COLO668 (cell line): ENCODE results near the gene P2RX1.
A peak's percentile ranks its signal among the peaks of the same experiment; 100 is the strongest.

Experiments
- DNase-seq: peaks from one replicate; lab custom pipeline; 2025; ENCODE audit not compliant: unreplicated experiment; lab: John Stamatoyannopoulos, UW

The P2RX1 gene

DNA sequence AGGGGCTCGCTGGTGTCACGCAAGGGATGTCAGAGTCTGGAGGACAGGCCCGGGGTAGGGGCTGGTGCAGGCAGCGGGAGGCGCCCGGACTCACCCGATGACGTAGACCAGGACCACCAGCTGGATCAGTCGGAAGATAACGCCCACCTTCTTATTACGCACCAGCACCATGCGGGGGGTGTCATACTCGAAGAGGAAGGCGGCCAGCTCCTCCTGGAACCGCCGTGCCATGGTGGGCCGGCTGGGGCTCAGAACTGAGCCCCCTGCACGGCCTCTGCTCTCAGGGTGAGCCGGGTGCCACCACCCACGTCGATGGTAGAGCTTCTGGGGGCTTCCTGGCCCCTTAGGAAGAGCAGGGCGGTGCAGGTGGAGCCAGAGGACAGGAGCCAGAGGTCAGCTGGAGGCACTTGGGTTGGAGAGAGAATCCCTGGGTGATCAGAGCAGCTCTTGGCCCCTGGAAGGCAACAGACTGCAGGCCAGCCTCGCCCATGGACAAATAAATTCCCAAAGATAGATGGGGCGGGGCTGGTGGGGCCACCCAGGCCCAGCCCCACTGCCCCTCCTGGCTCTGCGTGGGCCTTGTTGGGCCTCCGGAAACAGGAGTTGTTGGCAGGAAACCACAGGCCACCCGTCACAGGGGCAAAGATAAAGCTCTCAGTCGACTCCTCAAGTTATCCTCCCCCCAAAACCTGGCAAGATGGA is at the start of gene P2RX1:
Gene P2RX1 (minus strand): TSS at position 471 of the 702 bp plus-strand sequence. CDS start 240 bp downstream, at position 231.
- DNase-seq: no peak

DNA sequence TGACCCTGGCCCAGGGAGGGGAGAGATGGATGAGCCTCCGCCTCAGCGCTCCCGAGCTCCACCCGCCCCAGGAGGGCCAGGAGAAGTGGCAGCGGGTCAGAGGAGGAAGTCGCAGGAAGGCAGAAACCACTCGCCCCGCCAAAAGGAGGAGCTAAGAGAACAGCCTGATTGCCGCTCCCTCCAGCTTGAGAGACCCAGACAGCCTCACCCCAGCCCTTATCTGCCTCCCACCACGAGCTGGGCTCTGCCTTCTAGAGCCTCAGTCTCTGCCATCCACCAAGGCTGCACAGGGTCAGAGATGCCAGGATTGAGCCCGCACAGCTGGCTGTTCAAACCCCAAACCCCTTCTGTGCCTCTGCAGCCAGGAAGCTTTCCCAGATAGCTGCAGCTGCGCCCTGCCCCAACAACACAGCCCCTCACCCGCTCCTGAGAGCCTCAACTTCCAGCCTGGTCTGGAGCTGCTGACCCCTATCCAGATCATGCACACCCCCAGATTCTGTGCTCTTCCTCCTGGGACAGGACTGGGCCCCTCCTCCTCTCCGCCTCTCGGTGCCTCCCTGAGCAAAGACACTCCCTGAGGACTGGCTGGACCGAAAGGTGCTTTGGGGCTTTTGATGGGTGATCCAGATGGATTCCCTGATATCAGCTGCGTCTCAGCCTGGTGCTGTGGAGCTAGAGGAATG is 49.0 kb upstream of the P2RX1 start:
- peak; percentile 71 for DNase-seq

DNA sequence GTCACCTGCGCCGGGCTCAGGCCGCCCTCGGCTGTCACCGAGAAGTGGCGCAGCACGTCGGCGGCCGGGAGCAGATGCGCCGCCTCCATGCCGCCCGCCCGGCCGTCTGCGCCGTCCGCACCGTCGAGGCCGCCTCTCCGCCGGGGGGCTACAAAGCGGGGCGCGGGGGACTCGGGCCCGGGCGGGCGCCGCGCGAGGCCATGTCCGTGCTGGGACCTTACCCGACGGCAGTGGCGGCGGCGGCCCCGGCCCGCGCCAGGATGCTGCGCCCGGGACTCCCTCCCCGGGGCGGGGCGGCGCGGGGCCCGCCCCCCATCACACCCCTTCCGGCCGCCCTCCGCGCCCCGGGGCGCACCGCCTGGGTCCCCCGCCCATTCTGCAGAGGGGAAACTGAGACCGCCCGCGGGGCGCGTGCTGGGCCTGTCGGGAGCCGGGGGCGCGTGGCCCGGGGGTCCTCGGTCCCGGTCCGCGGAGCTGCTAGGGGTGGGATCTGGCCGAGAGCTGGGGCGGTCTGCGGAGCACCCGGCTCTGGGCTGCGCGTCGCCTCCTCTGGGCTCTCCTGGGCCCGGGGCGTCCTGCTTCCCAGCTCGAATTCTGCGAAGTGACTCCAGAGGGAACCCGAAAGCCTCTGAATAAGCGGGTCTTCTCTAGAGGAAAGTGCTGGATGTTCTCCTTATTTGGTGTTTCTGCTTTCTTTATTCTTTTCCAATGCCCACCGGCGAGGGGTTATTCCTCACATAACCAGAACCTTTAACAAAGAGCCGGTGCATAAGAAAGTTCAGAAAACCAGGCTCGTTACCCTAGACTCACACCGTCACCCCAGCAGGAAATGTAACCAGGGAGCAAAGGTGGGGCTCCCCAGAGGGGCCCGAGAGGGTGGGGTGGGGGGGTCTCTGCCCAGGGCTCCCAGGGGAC is 48.2 kb upstream of the P2RX1 start, which contains the start of gene ATP2A3:
Gene ATP2A3 (minus strand): TSS at position 235 of the 915 bp plus-strand sequence. CDS start 146 bp downstream, at position 89.
- DNase-seq: peak; percentile 66

DNA sequence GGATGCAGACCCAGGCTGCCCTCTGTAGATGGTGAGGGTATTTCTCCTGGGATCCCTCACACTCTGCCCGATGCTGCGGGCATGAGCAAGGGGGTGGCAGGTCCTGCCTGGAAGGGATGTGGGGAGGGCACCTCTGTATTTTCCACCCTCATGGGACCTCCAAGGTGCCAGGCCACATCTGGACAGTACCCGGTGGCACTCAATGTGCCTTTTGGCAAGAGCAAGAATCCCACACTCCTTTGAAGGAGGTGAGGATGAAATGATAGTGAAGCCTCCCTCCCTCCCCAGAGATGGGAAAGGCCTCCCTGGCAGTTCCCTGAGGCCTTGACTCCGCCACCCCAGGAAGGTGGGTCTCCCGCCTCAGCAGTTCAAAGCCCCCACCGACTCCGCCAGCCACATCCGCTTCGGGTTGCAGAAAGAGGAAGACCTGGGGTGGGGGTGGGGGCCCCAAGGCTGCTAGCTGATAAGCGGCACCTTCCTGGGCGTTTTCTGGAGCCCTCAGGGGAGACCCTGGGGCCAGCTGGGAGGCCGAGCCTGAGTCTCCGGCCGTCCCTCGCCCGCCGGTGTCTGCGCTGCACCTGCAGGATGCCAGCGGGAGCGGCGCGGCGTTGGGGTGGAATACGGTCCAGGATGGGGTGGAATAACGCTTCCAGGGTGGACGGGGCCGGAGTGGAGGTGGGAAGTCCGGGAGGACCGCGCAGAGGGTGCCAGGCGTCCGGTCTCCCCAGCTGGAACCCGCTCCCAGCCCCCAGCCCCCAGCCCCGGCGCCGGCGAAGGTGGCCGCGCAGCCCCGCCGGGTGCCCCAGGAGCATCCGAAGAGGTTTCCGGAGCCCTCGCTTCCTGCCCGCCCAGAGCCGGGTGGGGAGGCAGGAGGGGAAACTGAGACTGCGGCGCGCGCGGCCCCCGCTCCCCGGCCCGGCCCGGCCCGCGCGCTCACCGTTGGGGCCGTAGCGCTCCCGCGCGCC is 47.3 kb upstream of the P2RX1 start:
- peak; percentile 57 for DNase-seq

DNA sequence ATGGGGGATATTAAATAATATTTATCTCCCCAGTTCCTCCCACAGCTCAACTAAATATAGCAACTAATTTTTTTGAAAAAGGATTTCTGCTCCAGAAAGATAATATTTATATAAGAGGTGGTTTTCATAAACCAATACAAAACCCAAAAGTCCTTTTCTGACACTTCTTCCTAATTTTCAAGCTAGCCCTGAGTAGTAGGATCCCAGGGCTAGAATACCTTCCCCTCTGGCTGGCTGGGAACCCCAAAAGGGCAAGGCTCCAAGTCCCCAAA is 46.6 kb upstream of the P2RX1 start:
- no peak for DNase-seq

DNA sequence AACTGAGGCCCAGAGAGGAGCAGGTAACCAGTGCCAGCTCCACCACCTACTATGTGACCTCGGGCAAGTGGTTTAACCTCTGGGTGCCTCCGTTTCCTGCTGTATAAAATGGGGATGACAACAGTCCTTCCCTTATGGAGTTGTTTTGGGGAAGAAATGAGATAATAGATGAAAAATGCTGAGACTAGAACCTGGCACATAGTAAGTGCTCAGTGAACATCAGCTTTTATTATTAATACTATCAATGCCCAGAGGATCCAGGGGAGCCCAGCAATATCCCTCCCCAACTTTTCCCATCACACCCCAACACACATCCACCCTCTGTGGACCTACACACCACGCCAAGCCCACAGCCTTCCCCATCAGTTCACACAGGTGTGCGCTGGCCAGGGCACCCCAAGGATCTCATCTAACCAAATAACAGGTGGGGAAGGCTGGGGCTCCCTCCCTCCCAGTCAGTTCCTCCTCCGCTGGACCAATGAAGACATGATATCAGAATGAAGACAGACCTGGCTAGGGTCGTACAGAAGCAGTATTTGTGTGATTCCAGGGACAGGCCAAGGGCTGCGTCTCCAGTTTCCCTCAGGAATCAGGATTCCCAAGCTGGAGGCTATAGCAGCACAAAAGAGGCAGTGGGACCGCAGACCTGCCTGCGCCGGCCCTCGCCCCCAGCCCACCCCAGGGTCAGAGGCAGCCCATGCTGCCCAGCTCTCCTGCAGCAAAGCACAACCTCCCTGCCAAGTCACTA is 46.1 kb upstream of the P2RX1 start:
- DNase-seq: peak; percentile 6

DNA sequence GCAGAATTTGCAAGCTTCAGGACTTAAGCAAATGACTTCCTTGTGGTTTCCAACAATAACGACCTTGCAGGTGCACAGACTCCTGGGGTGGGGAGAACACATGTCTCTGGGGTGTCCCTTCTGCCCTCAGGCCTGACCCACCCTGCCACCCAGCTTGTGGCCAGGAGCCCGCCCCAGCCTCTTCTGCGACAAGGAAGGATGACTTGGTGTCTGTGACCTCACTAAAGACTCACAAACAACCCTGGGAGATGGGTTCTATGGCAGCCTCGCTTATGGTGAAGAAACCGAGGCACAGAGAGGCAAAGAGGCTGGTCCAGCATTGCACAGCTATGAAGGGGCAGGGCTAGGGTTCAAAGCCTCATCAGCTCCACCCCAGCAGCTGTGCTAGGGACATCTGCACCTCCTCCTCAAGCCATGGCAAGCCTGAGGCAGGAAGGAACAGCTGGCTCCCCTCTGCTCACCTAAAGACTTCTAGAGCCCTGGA is 45.3 kb upstream of the P2RX1 start:
- peak; percentile 53 for DNase-seq

DNA sequence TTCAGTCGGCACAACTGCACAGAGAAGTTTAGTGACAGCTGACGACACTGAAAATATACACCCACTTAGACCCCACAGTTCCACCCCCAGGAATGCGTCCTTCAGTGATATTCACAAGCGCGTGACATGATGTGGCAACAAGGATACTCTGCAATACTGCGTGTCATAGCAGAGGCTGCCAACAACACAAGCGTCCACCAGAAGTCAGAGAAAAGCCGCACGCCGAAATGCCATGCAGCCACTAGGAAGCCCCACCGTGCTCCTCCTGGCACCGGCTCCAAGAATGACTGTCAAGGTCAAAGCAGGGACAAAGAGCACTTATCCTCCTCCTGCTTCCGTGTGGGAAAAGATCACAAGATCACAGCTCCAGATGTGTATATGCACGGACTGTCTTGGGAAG is 44.5 kb upstream of the P2RX1 start:
- peak; percentile 31 for DNase-seq

DNA sequence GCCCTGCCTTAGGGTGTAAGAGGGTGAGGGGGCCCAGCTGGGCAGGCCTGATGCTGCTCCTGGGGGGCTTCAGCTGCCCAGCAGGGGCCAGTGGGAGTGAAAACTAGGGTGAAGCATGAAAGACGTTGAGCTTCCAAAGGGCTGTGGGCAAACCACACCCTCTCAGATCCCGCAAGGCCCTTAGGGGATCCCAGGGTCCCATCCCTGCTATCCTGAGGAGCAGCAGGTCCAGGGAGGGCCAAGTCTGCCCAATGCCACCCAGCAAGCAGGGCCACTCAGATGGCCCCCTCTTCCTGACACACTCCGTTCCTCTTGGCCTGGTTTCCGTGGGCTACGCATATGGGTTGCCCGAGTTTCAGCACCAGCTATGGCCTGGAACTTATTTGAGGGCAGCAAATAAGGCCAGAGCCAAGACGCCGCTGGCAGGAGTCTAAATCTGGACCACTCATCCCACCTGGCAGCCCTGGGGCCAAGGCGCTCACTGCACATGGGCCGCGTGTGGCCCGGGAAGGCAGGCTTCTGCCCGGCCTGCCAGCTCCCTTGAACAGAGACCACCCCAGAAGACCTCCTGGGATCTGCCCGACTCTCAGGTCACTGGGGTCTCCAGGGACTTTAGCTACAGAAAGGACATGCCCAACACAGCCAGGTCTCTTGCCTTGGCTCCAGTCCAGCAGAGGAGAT is 43.8 kb upstream of the P2RX1 start:
- peak; percentile 21 for DNase-seq

DNA sequence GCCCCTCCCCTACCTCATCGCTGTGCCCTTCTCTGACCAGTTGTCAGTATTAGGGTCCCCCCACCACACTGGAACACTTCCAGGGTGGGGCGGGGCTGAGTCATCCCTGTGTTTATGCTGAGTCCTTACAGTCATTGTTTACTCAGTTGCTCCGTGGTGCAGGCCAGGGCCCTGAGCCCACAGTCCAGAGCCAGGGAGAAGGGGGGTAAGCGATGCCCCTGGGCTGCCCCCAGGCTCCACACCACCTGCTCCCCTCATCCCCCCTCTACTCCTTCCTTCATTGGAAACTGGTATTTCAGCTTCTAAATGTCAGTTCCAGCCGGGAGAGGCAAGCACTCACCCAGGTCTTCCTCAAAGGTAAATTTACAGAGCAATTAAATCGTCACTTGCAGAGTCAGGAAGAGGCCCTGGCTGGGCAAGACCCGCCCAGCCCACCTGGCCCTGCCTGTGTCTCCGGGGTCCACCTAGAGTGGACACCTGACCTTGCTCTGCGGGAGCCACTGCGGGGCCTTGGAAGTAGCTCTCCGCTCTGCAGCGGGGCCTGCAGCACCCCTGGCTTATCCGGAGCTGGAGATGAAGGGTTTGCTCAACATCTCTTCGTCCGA is 43.1 kb upstream of the P2RX1 start:
- peak; percentile 91 for DNase-seq

DNA sequence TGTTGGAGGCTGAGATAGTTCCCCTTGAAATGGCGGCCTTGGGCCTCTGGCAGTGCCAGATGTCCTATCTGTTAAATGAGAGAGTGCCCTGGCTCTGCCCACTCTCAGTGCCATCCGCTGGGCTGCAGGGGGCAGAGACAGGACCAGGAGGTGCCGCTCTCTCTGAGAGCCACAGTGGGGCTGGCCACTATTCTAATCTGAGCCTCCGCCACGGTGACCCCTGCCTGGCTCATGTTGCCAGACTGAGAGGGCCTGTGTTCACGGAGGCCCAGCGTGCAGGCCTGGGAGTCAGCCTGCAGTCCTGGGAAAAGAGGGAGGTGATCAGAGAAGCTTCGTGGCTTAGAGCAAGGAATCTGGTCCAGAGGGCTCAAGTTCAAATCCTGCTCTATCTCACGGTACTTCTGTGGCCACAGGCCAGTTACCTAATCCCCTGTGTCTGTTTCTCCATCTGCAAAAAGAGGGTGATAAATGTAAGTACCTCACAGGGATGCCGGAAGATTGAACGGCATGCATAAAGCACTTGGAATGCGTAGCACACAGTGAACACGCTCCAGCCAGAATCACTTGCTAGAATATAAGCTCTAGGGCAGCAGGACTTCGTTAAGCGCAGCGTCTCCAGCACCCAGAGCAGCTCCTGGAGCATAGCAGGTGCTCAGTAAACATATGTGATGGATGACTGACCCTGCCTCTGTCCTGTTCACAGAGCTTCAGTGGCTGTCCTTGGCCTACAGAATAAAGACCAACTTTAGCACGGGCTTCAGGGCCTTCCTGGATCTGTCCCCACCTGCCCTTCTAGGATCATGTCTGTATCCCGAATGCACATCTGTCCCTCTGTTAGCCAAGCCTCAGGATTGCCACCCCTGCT is 41.7 kb upstream of the P2RX1 start:
- peak; percentile 23 for DNase-seq

DNA sequence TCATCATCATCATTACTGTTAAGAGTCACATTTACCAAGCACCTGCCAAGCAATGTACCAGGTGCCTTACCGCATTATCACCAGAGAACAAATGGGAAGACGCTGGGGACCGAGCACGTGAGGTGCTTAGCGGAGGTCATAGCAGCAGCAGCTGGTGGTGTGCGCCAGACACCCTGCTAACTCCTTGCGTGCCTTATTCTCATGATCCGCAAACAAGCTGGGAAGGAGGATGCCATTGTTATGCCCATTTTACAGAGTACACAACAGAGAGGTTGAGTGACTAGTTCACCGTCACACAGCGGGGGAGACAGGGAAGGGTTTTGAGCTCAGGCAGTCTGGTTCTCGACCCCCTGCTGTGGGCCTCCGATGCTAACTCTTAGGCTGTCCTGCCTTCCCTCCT is 40.7 kb upstream of the P2RX1 start:
- DNase-seq: peak; percentile 78

DNA sequence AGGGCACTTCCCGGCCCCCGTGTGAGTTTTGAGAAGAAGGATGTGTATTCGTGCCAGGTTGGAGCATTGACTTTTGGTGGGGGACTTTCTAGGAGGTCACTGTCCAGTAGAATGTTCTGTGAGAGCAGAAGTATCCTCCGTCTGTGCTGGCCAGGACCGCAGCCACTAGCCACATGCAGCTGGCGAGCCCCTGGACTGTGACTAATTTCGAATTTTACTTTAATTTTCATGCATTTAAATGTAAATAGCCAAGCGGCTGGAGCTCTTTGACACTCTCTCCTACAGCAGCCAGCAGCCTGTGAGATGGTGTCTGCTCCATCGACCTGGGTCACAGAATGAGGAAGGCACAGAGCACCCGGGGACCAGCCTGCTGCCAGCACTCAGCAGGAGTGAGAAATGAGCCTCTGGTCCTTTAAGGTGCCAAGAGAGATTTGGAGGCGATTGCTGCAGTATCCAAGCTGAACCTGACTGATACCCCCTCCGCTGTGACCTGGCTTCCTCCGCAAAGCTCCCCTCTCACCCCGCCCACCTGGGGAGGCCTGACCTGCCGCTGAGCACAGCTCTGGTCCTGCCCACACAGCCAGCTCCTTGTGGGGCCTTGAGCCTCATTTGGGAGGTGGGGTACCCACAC is 40.2 kb upstream of the P2RX1 start:
- DNase-seq: no peak

DNA sequence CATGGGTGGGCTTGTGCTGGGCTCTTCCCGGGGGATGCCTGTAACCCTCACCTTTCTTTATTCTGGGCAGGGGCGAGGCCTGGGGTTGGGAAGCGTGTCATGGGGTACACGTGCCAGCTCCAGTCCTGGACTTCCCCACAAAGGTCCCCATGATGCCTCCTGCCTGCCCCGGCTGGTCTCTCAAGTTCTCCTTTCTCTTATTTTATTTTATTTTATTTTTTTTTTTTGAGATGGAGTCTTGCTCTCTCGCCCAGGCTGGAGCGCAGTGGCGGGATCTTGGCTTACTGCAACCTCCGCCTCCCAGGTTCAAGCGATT is 39.4 kb upstream of the P2RX1 start:
- no peak for DNase-seq

DNA sequence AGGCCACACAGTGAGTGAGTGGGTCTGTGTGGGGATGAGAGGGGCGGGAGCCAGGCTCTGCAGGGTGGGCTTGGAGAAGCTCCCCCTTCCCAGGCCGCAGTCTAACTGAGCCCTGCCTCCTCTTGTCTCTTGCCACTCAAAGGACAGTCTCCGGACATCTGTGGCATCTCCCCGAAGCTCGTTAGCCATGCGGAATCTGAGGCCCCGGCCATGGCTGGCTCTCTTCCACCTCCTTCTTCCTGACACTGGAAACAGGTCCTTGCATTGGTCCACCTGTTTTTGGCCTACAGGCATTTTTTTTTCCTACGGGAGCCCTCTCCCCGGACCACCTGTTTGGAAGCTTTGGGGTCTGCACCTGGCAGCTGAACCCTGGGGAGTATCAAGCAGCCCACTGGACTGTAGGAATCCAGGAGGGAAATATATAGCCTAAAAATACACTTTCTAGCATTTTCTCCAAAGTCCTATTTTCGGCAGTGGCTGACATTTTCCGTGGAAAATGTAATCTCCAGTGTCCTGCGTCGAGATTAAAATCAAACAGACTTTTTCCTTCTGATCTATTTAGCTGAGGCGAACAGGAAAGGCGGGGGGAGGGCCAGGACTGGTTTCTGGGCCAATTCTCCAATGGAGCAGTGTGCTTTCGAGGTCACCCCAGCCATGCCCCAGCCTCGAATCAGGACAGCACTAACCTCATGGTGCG is 38.9 kb upstream of the P2RX1 start:
- no peak for DNase-seq

DNA sequence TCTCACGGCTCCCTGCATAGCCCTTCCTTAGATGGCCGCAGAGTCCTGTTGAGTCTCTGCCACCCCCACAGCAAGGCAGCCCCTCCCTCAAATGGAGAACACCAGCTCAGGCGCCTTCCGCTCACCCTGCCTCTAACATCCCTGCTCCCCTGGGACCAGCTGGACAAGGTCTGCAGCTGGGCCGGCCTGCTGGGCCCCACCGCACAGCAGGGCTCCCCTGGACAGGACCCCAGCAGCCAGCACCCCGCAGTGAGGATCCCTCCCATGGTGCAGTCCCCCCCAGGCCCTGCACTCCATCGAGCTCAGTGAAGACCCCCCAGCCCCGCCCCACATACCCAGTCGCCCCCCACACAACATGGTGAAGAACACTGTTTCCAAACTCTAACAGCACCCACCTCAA is 37.8 kb upstream of the P2RX1 start:
- no peak for DNase-seq

DNA sequence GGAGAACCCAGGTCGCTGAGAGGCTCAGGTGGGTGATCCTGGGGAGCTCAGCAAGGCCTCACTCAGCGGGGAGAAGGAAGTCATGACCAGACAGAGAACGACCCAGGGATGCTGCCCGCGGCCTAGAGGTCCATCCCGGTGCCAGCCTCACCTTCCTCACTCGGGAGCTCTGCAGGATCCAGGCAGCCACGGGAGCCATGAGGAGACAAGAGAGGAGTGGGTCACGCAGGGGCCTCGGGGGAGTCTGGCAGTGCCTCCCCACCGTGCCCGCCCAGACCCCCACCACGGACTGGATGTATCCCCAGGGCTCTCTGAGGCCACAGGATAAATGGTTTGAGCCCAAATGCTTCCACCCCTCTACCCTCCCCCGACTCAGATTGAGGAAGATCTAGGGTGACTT is 37.3 kb upstream of the P2RX1 start:
- DNase-seq: no peak
